NCI-H345 treated with DMSO at 0.1 percent for 48 hours (cell line): ENCODE measurements around the gene MIEN1.
A peak's percentile ranks its signal among the peaks of the same experiment; 100 is the strongest.
"Not testable (repeated sequence)": the region's sequence is repeated elsewhere in the genome, so short reads cannot be mapped to it uniquely, and the experiment has no call there.

Source experiments
- DNase-seq: peaks from one replicate; lab custom pipeline; 2025; ENCODE audit not compliant: unreplicated experiment; lab: John Stamatoyannopoulos, UW

MIEN1 gene, protein sequence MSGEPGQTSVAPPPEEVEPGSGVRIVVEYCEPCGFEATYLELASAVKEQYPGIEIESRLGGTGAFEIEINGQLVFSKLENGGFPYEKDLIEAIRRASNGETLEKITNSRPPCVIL

DNA sequence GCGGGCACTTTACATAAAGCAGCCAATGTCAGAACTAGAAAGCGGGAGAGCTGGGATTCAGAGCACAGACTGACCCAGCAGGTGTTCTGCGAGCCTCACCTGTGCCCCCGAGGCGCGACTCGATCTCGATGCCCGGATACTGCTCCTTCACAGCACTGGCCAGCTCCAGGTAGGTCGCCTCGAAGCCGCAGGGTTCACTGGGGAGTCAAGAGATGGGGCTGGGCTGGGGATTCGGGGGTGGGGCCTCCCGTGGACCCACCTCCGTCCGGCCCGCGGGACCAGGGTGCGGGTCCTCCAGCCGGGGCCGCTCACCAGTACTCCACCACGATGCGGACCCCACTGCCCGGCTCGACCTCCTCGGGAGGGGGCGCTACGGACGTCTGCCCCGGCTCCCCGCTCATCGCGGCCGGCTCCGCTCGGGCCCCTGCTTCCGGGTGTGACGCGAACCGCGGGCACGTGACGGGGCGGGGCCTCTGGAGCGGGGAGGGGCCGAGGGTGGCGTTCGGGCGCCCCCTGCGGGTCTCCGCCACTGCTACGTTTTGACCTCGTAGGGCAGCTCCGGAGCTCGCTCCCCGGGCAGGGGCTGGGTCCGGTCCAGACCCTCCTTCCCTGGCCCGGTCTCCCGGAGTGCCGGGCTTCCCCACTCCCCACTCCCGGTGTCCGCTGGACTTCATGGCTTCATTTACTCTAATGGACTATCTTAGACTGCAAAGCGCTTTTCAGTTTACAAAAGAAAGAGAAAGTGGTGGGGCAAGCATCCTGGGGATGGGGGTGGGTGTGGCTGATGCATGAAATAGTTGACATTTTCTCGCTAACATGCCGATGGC, at the start of gene MIEN1:
Gene MIEN1 (minus strand): TSS at position 438 of the 827 bp plus-strand sequence. CDS start 37 bp downstream, at position 401.
- peak; percentile 83 for DNase-seq

DNA sequence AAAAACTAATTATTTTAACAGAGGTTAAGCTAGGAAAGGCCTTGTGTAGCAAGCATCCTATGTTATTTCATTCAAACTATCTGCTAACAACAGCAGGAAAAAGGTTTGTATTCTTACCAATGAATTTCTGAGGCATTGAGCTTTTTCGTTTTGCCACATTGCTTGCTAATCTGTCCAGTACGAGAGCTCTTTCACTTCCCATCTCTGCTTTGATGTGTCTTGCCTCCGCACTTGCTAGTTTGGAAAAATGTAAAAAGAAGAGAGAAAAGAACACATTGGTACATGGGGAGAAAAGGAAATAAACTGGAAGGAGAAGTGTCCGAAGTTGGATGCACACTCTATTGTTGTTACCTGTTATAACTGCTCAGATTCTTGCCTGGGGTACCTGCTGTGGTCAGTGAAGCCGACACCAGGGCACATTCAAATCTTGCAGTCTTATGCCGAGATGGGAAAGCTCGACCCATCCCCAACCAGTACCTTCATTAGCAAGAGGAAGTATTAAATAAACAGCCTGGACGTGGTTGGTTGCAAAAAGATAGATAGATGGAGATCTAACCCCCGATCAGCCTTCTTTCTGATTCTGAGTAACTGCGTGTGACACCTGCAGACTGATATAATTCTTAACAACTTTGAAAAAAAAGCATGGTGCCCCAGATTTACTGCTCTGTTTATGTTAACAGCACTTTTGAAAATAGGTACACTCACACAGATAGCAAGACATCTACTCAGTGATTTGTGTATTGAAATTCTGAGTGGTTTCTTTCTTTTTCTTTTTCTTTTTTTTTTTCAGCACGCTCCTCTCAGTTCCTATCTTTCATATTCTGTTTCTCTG, 47.4 kb upstream of the MIEN1 start:
- DNase-seq, result no peak

DNA sequence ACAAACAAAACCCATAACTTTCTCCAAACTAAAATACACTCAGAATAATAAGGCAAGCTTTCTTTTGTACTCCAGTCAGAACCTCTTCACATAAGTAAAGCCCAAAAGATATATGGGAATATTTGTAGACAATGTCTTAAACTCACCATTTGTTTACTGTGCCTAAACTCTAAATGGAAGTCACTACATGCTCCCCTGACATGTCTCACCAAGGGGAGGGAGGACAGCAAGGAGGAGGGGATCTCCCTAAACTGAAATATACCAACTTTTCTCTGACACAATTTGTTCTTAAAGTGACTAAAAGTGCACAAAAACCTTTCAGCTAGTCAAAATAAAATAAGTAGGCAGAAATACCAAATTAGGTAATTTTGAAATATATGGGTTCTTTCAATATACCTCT, 45.9 kb upstream of the MIEN1 start:
- DNase-seq, result no peak

DNA sequence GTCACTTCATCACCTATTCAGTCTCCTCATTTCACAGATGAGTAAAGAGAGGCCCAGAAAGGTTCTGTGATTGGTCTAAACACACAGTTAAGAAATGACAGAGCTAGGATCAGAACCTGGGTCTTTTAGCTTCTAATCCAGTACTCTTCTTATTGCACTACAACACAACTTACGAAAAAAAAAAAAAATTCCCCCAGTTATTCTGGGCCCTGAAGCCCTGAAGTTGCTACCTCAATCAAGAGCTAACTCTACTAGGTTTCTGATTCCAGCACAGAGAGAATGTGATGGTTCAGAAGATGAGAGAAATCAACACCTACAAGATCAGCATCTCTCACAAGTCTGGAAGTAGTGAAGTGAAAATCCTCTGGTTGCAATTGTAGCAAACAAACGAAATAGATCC, 44.7 kb upstream of the MIEN1 start:
- DNase-seq, result no peak

DNA sequence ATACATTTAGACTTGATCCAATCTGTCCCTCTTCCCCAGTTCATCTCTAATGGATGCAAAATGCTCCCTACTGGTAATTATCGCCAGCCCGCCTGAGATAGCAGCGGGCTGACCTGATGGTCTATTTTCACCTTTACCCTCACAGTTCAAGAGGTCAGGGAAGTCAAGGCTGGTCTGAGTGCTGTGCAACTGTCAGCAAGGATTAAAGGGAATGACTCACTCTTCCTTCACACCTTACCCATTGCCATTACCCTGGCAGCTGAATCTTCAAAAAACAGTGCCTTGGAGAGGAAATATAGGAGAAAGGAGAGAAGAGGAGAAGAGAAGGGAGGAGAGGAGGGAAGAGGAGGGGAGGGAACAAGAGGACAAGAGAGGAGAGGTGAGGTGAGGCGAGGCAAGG, 43.7 kb upstream of the MIEN1 start:
- no peak for DNase-seq

DNA sequence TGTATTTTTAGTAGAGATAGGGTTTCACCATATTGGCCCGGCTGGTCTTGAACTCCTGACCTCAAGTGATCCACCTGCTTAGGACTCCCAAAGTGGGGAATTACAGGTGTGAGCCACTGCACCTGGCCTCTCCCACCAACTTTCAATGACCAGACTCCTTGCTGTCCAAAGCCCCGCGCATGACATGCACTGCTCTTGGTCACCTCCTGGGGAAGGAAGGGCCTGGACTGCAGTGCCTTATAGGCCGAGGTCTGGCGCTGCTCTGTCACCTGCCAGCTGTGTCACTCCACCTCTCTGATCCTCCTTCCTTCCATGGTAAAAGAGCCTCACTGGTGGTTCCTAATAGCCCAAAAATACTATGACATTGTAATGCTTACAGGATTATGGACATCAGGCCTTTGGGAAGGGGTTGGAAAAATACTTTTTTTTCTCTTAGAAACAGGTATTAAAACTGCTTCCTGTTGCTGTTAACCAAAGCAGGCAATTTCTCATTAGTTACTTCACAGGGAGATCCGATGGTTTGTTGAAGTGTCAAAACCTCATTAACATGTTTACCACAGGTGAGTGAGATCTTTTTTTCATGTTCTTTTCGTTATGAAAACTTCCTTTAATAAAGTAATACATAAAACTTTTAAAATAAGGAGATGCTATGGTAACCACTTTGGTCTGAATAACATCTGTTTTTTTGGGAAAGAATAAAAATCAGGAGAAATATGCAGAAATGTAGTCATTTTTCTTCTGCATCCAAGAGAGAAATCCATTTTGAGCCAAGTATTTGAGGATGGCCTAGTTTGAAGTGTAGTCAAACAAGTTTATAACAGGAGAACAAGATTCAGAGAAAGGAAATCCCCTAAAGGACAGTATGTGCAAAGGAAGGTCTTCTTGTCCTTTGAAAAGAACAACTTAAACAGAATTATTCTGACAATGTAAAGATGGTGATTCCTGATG, 42.9 kb upstream of the MIEN1 start:
- DNase-seq, result no peak

DNA sequence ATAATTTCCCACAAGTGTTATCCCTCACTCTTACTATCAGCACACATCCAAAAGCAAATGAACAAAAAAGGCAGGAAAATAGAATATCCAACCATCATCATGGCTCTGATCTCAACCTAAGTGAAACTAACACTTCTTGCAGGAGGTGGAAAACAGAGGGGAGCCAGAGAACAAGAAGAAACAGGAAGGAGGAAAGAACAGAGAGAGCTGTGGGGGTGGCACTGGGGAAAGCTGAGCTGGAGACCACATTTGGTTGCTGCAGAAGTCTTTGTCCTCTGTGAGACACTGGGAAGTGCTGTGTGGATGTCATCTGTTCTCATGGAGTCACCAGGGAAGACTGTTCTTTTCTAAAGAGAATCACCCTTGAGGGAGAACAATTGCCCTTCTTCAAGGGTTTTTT, 42.1 kb upstream of the MIEN1 start:
- no peak for DNase-seq

DNA sequence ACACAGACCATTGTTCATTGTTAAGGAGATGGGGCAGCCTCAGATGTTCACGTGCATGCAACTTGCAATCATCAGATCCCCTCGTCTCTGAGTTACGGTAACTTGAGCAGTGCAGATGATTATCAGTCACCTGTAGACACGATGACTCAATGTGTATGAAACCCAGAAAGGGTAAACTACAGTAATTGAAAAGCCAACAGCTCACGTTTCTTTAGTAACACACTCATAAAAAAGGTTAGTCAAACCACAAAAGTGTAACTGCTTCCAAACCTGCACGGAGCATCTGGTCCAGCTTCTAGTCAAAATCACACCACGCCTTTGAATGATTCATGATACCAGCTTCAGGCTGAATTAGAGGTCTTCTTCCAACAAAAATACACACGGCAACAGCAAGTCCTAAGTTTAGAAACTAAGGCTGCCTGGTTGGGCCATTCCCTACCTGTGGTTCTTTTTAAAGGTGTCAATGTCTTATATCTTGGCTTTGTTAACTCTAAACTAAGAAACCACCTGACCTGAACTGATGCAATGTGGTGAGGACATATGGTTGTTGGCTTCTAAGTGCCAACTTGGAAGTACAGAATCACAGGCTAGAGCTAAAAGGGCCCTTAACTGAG, 39.7 kb upstream of the MIEN1 start:
- DNase-seq, result no peak

DNA sequence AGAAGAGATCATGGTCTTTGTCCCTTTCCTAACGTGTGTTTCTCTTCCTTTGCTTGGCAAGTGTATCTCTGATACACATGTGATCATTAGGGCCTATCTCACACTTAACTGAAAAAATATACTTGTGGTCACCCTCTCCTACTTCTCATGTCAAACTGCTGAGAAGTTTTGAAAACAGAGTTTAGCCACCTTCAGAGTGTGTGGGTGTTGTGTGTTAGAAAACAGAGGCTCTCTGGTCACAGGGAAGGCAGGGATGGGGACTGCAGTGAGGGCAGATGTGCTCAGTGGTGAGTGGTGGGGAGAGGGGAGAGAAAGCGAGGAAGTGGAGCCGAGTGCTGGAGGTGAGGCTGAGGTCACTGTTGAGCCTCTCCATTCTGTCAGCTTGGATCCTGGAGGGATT, 36.8 kb upstream of the MIEN1 start:
- no peak for DNase-seq

DNA sequence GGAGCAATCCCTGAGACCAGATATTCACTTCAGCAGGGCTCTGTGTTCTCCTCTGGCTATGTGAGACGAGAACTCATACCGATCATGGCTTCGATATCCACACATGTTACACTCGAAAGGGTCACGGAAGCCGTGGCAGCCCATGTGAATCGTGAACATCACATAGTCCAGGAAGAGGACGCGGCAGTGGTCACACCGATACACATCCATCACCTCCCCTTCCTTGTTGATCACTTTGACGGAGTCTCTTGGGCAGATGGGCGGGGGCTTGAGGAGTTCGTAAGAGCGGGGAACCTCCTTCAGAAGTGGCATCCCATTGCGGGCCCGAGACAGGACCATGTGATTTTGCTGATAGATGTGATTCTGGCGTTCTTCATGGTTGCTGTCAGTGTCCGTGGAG, 35.4 kb upstream of the MIEN1 start:
- DNase-seq, result no peak

DNA sequence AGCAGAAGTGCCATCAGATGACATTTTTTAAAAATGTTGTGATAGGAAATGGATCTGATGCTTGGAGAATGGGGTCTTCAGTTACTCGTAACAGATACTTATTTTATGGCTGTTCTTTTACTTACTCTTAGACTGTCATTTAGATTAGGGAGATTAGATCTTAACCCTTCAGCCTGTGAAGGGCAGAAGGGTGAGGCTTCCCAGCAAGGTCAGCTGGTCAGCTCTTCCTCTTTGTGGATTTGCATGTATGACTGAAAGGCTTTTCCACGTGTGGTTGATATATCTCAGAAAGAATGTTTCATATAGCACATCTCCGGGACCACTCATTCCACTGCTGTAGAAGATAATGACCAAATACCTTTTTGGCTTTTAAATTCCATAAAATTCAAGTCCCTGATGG, 34.8 kb upstream of the MIEN1 start:
- DNase-seq, result no peak

DNA sequence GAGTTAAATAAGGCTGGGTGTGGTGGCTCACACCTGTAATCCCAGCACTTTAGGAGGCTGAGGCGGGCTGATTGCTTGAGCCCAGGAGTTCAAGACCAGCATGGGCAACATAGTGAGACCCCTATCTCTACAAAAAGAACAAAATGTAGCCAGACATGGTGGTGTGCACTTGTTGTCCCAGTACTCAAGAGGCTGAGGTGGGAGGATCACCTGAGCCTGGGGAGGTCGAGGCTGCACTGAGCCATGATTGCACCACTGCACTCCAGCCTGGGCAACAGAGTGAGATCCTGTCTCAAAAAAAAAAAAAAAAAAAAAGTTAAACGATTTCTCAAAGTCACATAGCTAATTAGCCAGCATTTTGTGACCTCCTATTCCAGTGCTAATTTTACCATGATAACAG, 33.8 kb upstream of the MIEN1 start:
- not testable (repeated sequence) for DNase-seq

DNA sequence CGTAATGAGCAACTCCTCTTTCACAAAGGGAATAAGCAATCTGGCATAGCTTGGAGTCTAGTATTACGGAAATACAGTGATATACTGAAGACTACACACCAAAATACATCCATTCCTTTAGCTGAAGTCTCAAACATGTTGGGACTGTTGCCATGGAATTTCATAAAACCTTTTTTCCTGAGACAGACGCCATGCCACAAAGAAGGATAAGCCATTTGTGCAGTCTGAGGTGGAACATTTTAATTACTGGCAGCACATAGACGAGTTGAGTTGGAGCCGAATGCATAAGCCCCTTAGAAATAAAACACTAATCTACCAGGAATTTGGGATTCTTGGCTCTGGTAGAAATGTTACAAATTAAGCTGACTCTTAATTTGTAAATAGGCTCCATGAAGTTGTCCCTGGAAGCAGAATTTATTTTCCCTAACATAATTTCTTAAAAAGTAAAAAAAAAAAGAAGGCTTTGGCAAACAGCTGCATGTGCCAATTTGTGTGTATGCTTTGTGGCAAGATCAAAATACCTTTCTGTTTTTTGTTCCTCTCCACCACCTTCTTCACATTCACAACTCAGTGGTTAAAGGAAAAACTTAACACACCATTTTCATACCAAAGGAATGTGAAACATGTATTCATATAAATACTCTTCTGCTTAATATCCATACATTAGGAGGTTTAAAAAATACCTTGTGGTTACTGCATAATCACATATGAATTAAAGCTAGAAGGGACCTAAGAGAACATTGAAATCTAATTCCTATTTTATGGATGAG, 32.9 kb upstream of the MIEN1 start:
- no peak for DNase-seq

DNA sequence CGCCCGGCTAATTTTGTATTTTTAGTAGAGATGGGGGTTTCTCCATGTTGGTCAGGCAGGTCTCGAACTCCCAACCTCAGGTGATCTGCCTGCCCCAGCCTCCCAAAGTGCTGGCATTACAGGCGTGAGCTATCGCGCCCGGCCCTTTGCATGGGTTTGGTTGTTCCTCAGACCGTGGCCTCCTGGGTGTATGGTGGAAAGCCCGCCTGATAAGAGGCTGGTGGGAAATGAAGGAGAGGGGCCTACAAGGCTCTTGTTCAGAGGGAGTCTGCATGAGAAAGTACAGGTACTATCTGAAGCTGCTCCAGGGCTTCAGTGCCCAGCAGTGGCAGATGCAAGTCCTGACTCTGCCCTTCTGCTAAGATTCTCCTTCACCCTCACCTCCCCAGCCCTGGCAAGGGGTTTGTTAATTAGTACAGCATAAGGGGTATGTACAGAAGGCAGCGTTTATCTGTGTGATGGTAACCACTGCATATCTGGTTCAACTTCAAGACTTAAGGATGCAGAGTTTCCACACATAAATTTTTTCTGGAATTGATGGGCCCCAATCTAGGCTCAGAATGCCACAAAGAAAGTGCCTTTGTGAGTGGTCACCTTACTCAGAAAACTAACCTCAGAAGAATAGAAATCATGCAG, 31.6 kb upstream of the MIEN1 start:
- no peak for DNase-seq

DNA sequence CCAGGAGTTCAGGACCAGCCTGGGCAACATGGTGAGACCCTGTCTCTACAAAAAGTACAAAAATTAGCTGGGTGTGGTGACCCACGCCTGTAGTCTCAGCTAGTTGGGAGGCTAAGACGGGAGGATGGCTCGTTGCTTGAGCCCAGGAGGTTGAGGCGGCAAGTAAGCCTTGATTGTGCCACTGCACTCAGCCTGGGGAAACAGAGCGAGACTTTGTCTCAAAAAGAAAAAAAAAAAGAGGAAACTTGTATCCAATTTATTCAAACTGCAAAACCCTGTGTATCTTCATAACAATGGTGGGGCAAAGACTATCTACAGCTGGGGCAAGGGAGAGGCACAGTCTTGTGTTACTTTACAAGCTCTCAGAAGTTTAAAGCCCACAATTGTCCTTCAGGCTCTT, 28.9 kb upstream of the MIEN1 start:
- no peak for DNase-seq

DNA sequence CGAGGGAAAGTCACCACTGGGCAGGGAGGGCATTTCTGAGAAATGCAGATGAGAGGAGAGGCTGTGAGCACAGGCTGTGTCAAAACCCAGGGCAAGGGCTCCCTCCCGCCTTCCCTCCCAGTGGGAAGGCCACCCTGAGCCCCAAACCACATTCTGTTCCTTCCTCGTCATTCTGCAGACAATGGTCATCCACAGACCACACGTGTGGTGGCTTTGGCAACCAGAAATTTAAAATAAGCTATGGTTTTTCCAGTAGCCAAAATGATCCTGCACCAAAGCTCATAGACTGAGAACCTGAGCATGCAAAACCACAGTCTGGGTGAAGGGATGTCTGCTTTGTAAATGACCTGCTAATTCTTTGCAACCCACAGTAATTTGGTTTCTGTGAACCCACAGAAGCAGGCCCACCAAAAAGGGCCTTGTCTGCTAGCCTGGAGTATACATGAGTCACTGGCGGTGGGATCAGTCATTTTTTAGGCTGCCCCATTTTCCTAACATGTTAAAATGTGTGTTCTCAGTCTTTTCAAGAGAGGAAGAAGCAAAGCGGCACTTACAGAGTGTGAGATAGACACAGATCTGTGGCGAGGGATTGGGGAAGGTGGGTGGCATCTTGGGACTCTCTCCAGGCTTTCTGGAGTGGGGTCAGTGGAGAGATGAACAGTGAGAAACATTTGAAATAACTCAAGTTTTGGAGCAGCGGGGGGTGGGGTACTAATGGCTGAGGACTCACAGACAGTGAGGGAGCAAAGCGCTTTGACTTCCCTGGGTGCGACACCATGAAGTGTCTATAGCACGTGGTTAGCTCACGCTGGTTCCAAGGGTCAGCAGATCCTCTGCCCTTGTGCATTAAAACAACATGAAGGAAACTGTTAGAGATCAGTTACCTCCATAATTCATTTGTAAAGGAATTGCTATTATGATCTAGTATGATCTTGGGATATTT, 27.9 kb upstream of the MIEN1 start:
- no peak for DNase-seq

DNA sequence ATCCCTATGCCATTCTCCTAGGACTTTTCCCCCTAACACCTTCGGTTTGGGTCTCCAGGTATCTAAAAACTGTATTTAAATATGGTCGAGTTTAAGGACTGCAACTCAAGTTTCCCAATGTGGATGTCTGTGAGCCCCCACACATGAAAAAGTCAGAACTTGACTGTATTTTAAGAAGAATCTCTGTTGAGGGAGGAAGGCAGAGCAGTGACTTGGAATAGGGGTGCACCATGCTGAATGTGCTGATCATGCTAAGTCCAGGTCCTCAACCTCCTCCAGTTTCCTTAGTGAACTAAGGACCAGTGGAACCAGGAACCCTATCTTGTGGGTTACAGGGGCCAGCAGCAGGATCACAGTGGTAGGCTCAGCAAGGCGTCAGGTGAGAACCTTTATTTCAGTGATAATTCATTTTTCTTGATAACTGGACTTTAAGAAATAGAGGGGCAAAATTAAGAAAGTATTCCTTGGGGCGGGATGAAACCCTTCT, 26.9 kb upstream of the MIEN1 start:
- DNase-seq, result no peak
